ENCODE data around the gene SCN4A. TPM values are rescaled to one million over a fixed set of nuclear protein-coding genes. Genes with fewer than 3 reads are reported as not detected.

The SCN4A gene
- total RNA-seq, 3 donors from 2014 or later: 1.0 to 16.7 (median 10.2) TPM

GRCh38 chr17:63945784-63946439 lies 26.8 kb downstream of the SCN4A start:
- H3K9me3 ChIP-seq: no peaks in the 10 kb centered on the region
- DNase-seq (ENCODE audit: low spot score in 2 of 2): no peak
- no peaks in the 10 kb centered on the region for H3K27me3 ChIP-seq
- no peak overlapping the region for H3K4me3 ChIP-seq
- H3K27ac ChIP-seq: no peak overlapping the region
- H3K4me1 ChIP-seq: no peaks in the 10 kb centered on the region
- intact Hi-C loops (cut with DNase I; ENCODE audit: low total_unique reads): no loop called here
- TF ChIP-seq POLR2AphosphoS5 (IDR thresholded peaks at IDR 0.05) (no peak), POLR2A (IDR thresholded peaks at IDR 0.05) (no peak), CTCF (IDR thresholded peaks at IDR 0.05) (no peak)
- H3K36me3 ChIP-seq: no peaks in the 10 kb centered on the region

GRCh38 chr17:63944736-63945499 lies 27.8 kb downstream of the SCN4A start:
- H3K4me3 ChIP-seq: no peak overlapping the region
- intact Hi-C loops (cut with DNase I; ENCODE audit: low total_unique reads): no loop called here
- H3K4me1 ChIP-seq: no peaks in the 10 kb centered on the region
- H3K9me3 ChIP-seq: no peaks in the 10 kb centered on the region
- DNase-seq (ENCODE audit: low spot score in 2 of 2): no peak
- TF ChIP-seq POLR2A (IDR thresholded peaks at IDR 0.05) (no peak), POLR2AphosphoS5 (IDR thresholded peaks at IDR 0.05) (no peak), CTCF (IDR thresholded peaks at IDR 0.05) (no peak)
- no peaks in the 10 kb centered on the region for H3K36me3 ChIP-seq
- no peaks in the 10 kb centered on the region for H3K27me3 ChIP-seq
- no peak overlapping the region for H3K27ac ChIP-seq

GRCh38 chr17:63943745-63944144 lies 29.0 kb downstream of the SCN4A start:
- H3K4me3 ChIP-seq: no peak overlapping the region
- no peaks in the 10 kb centered on the region for H3K36me3 ChIP-seq
- intact Hi-C loops (cut with DNase I; ENCODE audit: low total_unique reads): no loop called here
- no peak for DNase-seq (ENCODE audit: low spot score in 2 of 2)
- H3K27ac ChIP-seq: no peak overlapping the region
- H3K27me3 ChIP-seq: no peaks in the 10 kb centered on the region
- H3K9me3 ChIP-seq: no peaks in the 10 kb centered on the region
- TF ChIP-seq POLR2A (IDR thresholded peaks at IDR 0.05): no peak
- TF ChIP-seq CTCF (IDR thresholded peaks at IDR 0.05): no peak
- H3K4me1 ChIP-seq: no peaks in the 10 kb centered on the region

- intact Hi-C loops (cut with DNase I; ENCODE audit: low total_unique reads): no loop called here
- Histone ChIP-seq H3K27ac (no peak overlapping the region), H3K4me1 (no peaks in the 10 kb centered on the region), H3K4me3 (no peak overlapping the region), H3K9me3 (no peaks in the 10 kb centered on the region), H3K27me3 (no peaks in the 10 kb centered on the region), H3K36me3 (no peaks in the 10 kb centered on the region)
- no peak for TF ChIP-seq POLR2A (IDR thresholded peaks at IDR 0.05)
- TF ChIP-seq CTCF (IDR thresholded peaks at IDR 0.05): no peak
- TF ChIP-seq POLR2AphosphoS5 (IDR thresholded peaks at IDR 0.05): no peak
- DNase-seq (ENCODE audit: low spot score in 2 of 2): no peak
These were observed 30.3 kb downstream of the SCN4A start for GRCh38 chr17:63942309-63942985.

GRCh38 chr17:63941751-63942150 lies 31.0 kb downstream of the SCN4A start:
- H3K4me1 ChIP-seq: no peaks in the 10 kb centered on the region
- H3K27me3 ChIP-seq: no peaks in the 10 kb centered on the region
- H3K9me3 ChIP-seq: no peaks in the 10 kb centered on the region
- no peak overlapping the region for H3K27ac ChIP-seq
- TF ChIP-seq POLR2A (IDR thresholded peaks at IDR 0.05) (no peak), POLR2AphosphoS5 (IDR thresholded peaks at IDR 0.05) (no peak), CTCF (IDR thresholded peaks at IDR 0.05) (no peak)
- intact Hi-C loops (cut with DNase I; ENCODE audit: low total_unique reads): no loop called here
- H3K4me3 ChIP-seq: no peak overlapping the region
- H3K36me3 ChIP-seq: no peaks in the 10 kb centered on the region
- DNase-seq (ENCODE audit: low spot score in 2 of 2): no peak

Data from breast epithelium (tissue), 4 donors.